G401 (cell line): ENCODE results near the gene SPATA2L. TPM values are rescaled to one million over a fixed set of nuclear protein-coding genes. Genes with fewer than 3 reads are reported as not detected.
"Not testable (repeated sequence)": the region's sequence is repeated elsewhere in the genome, so short reads cannot be mapped to it uniquely, and the experiment has no call there.

ENCODE experiments used
- DNase-seq: peaks from one replicate; pipeline ENCODE4 v3.0.0-alpha.2; 2015; ENCODE audit warnings: low spot score
- in situ Hi-C: cut with HindIII; loops from 2 replicates; pipeline ENCODE4 v1.10.0; 2016; ENCODE audit warnings: low sequenced_read_pairs, mixed read lengths
- total RNA-seq: library from RNA; depleted of rRNA; stranded (reverse); fragments of >200 nt; shearing (Covaris generic); gene quantifications from 2 replicates; pipeline ENCODE4 v1.2.3, GENCODE V29; 2014; rRNA removed

SPATA2L gene
- total RNA-seq, 1 experiment from 2014 or later, result 114 TPM

GRCh38 chr16:89667633-89668032 lies 33.9 kb downstream of the SPATA2L start:
- no peak for DNase-seq
- in situ Hi-C loops, result no loop called here

DNA sequence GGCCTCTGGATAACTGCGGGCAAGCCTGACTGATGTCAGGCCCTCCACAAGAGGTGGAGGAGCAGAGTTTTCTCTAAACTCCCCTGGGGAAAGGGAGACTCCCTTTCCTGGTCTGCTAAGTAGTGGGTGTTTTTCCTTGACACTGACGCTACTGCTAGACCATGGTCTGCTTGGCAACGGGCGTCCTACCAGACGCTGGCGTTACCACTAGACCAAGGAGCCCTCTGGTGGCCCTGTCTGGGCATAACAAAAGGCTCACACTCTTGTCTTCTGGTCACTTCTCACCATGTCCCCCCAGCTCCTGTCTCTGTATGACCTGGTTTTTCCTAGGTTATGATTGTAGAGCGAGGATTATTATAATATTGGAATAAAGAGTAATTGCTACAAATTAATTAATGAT lies 34.5 kb downstream of the SPATA2L start:
- in situ Hi-C loops, result not testable (repeated sequence)

GRCh38 chr16:89664238-89664637 lies 37.3 kb downstream of the SPATA2L start:
- DNase-seq, in situ Hi-C loops: not testable (repeated sequence)

More for the DNA sequence above, 34.5 kb downstream of the SPATA2L start:
- peak; percentile 40 for DNase-seq

GRCh38 chr16:89661215-89661614 lies 40.3 kb downstream of the SPATA2L start:
- in situ Hi-C loops, result no loop called here
- no peak for DNase-seq

- in situ Hi-C loops, result no loop called here
- no peak for DNase-seq
Observed at GRCh38 chr16:89660146-89660545, 41.4 kb downstream of the SPATA2L start.

- DNase-seq, result no peak
- in situ Hi-C loops, result no loop called here
Observed at GRCh38 chr16:89658221-89658879, 43.2 kb downstream of the SPATA2L start.

DNA sequence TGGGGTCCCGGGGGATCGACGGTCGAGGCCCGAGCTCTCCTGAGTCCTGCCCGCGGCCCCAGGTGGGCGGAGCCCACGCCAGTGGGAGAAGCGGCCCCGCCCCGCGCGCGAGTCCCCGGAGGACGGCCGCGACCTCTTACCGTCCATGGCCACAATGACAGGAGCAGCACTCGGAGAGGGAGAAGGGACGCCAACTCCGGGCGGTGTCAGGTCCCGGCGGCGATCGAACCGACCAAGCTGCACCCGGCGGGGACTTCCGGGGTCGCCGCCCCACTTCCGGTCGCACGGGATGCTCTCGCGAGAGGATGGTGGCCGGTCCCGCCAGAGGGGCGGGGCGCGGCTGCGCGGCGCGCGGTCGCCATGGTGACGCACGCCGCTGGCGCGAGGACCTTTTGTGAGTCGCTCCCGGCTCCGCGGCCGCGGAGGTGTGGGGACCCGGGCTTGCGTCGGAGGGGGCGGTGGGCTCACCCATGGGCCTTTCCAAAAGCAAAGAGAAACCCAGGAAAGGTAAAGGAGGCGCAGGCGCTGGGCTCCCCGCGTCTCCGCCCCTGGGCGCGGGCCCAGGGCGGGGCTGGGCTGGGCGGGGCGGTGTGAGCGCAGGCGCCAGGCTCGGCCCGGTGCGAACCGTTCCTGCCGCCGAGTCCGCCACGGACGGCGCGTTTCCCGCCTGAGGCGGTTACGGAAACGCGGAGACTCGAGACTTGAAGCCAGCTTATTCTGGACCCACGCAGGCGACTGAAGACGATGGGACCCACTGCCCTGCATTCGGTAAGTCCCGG lies 43.9 kb downstream of the SPATA2L start, which contains the start of the genes CHMP1A and SPATA33:
TSS of gene CHMP1A (minus strand) at position 267 of the 779 bp plus-strand sequence. CDS start at position 147, 120 bp downstream.
TSS of gene SPATA33 (plus strand) at position 395 of the 779 bp plus-strand sequence. CDS start at position 471, 76 bp downstream.
- in situ Hi-C loops, result no loop called here
- peak; percentile 81 for DNase-seq

GRCh38 chr16:89656435-89657121 lies 44.9 kb downstream of the SPATA2L start:
- in situ Hi-C loops, result no loop called here
- DNase-seq, result no peak

DNA sequence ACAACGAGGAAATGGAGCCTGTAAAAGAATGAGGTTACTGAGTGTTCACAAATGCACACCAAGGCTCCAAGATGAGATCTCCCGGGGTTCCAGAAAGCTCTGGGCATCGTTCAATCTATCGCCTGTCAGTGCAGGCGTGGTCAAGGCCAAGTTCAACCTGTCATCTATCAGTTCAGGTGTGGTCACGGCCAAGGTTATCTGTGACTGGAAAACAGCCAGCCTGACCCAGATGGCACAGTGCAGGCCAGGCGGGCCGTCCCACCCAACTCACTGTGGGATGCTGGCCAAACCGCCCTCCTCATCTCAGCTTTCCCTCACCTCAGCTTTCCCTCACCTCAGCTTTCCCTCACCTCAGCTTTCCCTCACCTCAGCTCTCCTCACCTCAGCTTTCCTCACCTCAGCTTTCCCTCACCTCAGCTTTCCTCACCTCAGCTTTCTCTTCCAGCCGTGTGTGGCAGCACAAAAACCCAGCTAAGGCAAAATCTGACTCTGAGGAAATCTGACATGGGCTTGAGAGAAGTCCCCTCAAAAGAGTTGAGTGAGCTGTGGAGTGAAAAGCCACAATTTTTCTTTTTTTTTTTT lies 46.4 kb downstream of the SPATA2L start:
- DNase-seq, result no peak
- in situ Hi-C loops, result no loop called here

DNA sequence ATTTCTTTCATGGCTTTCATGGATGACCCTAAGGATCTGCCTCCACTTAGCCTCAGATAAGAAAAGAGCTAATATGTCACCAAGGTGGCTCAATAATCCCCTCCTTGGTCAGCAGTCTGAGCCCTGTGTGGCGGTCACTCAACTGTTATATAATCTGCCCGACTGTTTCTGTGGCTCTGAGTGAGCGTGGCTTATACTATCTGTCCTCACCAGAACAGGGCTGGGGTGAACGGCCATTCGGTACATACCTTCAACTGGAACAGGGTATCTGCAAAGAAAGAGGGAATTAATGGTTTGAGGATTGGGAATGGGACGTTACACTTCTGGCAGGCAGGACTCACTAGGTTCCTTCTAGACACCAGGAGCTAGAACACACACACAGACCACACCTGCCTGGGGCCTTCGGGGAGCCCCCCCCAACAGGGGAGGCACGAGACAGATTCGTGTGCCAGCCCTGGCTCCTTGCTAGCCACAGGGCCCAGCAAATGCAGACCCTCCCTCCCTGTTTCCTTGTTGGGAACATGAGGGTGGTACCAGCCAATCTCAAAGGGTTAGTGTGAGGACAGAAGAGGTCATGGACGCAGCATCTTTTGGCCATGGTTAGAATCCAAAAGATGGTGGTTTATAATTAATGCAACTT lies 47.7 kb downstream of the SPATA2L start:
- in situ Hi-C loops, result no loop called here
- no peak for DNase-seq

DNA sequence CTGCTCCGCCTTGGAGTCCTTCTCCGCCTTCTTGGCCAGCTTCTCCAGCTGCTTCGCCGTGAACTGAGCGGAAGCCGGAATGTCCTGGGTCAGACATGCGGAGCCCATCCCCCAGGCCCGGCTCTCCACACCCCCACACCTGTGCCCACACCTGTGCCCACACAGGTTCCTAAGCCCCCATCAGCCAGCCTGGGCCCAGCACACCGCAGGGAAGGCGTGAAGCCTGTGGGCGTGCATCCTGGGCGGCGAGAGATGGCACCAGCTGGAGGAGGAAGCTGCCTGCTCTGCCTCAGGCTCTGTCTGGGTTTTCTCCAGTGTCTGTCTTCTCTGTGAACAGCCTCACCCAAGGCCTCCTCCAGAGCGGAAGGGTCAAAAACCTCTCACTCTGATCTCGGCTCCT lies 49.9 kb downstream of the SPATA2L start:
- in situ Hi-C loops, result no loop called here
- no peak for DNase-seq

- DNase-seq, result no peak
- in situ Hi-C loops, result no loop called here
Observed at GRCh38 chr16:89646906-89647305, 54.6 kb downstream of the SPATA2L start.

Other genes starting within 250 kb of the SPATA2L start
- gene ANKRD11, start 211.1 kb downstream of the SPATA2L start, total RNA-seq, result 42.6 and 55.3 TPM in 2 replicates
- 117 and 125 TPM in 2 replicates for gene SPG7, start 193.3 kb downstream of the SPATA2L start, total RNA-seq
- 5,258 and 7,265 TPM in 2 replicates for gene RPL13, start 141.0 kb downstream of the SPATA2L start, total RNA-seq
- gene CPNE7, start 125.9 kb downstream of the SPATA2L start, total RNA-seq, result 5.1 and 17.0 TPM in 2 replicates
- 0.55 TPM in 1 of 2 replicates, not detected in the other for gene DPEP1, start 88.1 kb downstream of the SPATA2L start, total RNA-seq
- gene CHMP1A, start 44.0 kb downstream of the SPATA2L start, total RNA-seq, result 198 and 238 TPM in 2 replicates
- gene SPATA33, start 43.9 kb downstream of the SPATA2L start, total RNA-seq, result 2.9 and 7.3 TPM in 2 replicates
- gene CDK10, start 15.0 kb downstream of the SPATA2L start, total RNA-seq, result 57.2 and 58.8 TPM in 2 replicates
- 7.3 and 7.6 TPM in 2 replicates for gene VPS9D1, start 19.2 kb upstream of the SPATA2L start, total RNA-seq
- gene ZNF276, start 19.8 kb upstream of the SPATA2L start, total RNA-seq, result 7.8 and 19.9 TPM in 2 replicates
- gene FANCA, start 114.9 kb upstream of the SPATA2L start, total RNA-seq, result 24.0 and 36.2 TPM in 2 replicates
- 21.7 and 37.2 TPM in 2 replicates for gene SPIRE2, start 126.8 kb upstream of the SPATA2L start, total RNA-seq
- 132 and 147 TPM in 2 replicates for gene TCF25, start 171.9 kb upstream of the SPATA2L start, total RNA-seq
- gene MC1R, start 217.2 kb upstream of the SPATA2L start, total RNA-seq, result 17.2 and 20.1 TPM in 2 replicates
- 264 and 266 TPM in 2 replicates for gene TUBB3, start 221.6 kb upstream of the SPATA2L start, total RNA-seq
- gene DEF8, start 247.1 kb upstream of the SPATA2L start, total RNA-seq, result 122 and 167 TPM in 2 replicates